Liver (tissue), 4 donors: Measurements from ENCODE around the gene C8B. TPM values are rescaled to one million over a fixed set of nuclear protein-coding genes. Genes with fewer than 3 reads are reported as not detected.

Source experiments
- polyA plus RNA-seq, 2 donors: library from polyadenylated mRNA; stranded (reverse) in 1 of 2; unstranded in 1 of 2; fragments of 200-250 nt in 1 of 2; fragments of >200 nt in 1 of 2; fragmentation: Nextera tagmentation in 1 of 2; extraction: Ambion mirVana in 1 of 2; gene quantifications; one replicate each; pipeline versions ENCODE4 v1.2.1 to v1.2.3, GENCODE V29; 2013 to 2015
- total RNA-seq, 2 donors: library from RNA; depleted of rRNA; stranded (reverse); fragments of >200 nt; gene quantifications; one replicate each; pipeline ENCODE4 v1.2.3, GENCODE V29; 2014
- donor health status: healthy.
- donor health status: healthy.
- donor health status: healthy.

The C8B gene
- total and polyA plus RNA-seq, 4 donors, result 151 to 703 (median 356) TPM

Other genes with a start within 250 kb of the C8B start
- gene FYB2, start 146.6 kb downstream of the C8B start, total RNA-seq, result 10 to 100 TPM in 1 of 2 donors, 1 to 10 TPM in 1; 3.3 to 31.3 TPM
- gene FYB2, start 146.6 kb downstream of the C8B start, polyA plus RNA-seq, result 10 to 100 TPM in 1 of 2 donors, 1 to 10 TPM in 1; 4.7 to 27.6 TPM
- gene C8A, start 111.2 kb downstream of the C8B start, total RNA-seq, result 100 to 1,000 TPM; 144 to 669 TPM
- gene C8A, start 111.2 kb downstream of the C8B start, polyA plus RNA-seq, result 100 to 1,000 TPM; 188 to 363 TPM